ENCODE data around the gene NADSYN1. TPM values are rescaled to one million over a fixed set of nuclear protein-coding genes. Genes with fewer than 3 reads are reported as not detected.
A peak's percentile ranks its signal among the peaks of the same experiment; 100 is the strongest.

The NADSYN1 gene
- total RNA-seq, 1 donor from 2014 or later, result 91.3 TPM

GRCh38 chr11:71443736-71444445, 9.1 kb upstream of the NADSYN1 start:
- Histone ChIP-seq H3K9me3 (no peaks in the 10 kb centered on the region), H3K27ac (no peak overlapping the region), H3K36me3 (peaks cover 21% of the 10 kb centered on the region), H3K27me3 (no peaks in the 10 kb centered on the region), H3K4me1 (peaks cover 13% of the 10 kb centered on the region), H3K4me3 (no peak overlapping the region)
- DNase-seq, result no peak
- TF ChIP-seq CTCF (IDR thresholded peaks at IDR 0.05), result no peak
- intact Hi-C loops (cut with DNase I), result no loop called here
- no peak for ATAC-seq

GRCh38 chr11:71444811-71445210, 8.2 kb upstream of the NADSYN1 start:
- intact Hi-C loops (cut with DNase I), result no loop called here
- Histone ChIP-seq H3K4me1 (peaks cover 23% of the 10 kb centered on the region), H3K27me3 (no peaks in the 10 kb centered on the region), H3K27ac (no peak overlapping the region), H3K9me3 (no peaks in the 10 kb centered on the region), H3K36me3 (peaks cover 13% of the 10 kb centered on the region), H3K4me3 (no peak overlapping the region)
- DNase-seq, result no peak
- no peak for TF ChIP-seq CTCF (IDR thresholded peaks at IDR 0.05)
- ATAC-seq, result no peak

GRCh38 chr11:71446150-71446549, 6.9 kb upstream of the NADSYN1 start:
- H3K9me3 ChIP-seq, result no peaks in the 10 kb centered on the region
- H3K36me3 ChIP-seq, result peaks cover 11% of the 10 kb centered on the region
- peaks cover 24% of the 10 kb centered on the region for H3K4me1 ChIP-seq
- H3K27ac ChIP-seq, result no peak overlapping the region
- DNase-seq, result no peak
- no peak overlapping the region for H3K4me3 ChIP-seq
- TF ChIP-seq CTCF (IDR thresholded peaks at IDR 0.05), result no peak
- ATAC-seq, result no peak
- intact Hi-C loops (cut with DNase I), result no loop called here
- H3K27me3 ChIP-seq, result no peaks in the 10 kb centered on the region

GRCh38 chr11:71446942-71447688, 5.9 kb upstream of the NADSYN1 start:
- ATAC-seq (peak; percentile 6), DNase-seq (no peak)

GRCh38 chr11:71447791-71448256, 5.2 kb upstream of the NADSYN1 start:
- DNase-seq (peak; percentile 76), ATAC-seq (peak; percentile 22)
- Histone ChIP-seq H3K36me3 (peaks cover 11% of the 10 kb centered on the region), H3K4me1 (peaks cover 30% of the 10 kb centered on the region), H3K9me3 (no peaks in the 10 kb centered on the region), H3K4me3 (peak overlapping the region; percentile 93), H3K27me3 (no peaks in the 10 kb centered on the region), H3K27ac (peak overlapping the region; percentile 61)
- intact Hi-C loops (cut with DNase I), result no loop called here
- no peak for TF ChIP-seq CTCF (IDR thresholded peaks at IDR 0.05)

More at GRCh38 chr11:71446942-71447688, 5.9 kb upstream of the NADSYN1 start:
- intact Hi-C loops (cut with DNase I), result no loop called here
- Histone ChIP-seq H3K9me3 (no peaks in the 10 kb centered on the region), H3K27me3 (no peaks in the 10 kb centered on the region), H3K4me1 (peaks cover 28% of the 10 kb centered on the region), H3K4me3 (peak overlapping the region; percentile 93), H3K27ac (peak overlapping the region; percentile 61), H3K36me3 (peaks cover 11% of the 10 kb centered on the region)
- no peak for TF ChIP-seq CTCF (IDR thresholded peaks at IDR 0.05)

All from upper lobe of right lung (tissue), 1 donor.